ENCODE measurements around the gene CROCC2.

CROCC2 gene

DNA sequence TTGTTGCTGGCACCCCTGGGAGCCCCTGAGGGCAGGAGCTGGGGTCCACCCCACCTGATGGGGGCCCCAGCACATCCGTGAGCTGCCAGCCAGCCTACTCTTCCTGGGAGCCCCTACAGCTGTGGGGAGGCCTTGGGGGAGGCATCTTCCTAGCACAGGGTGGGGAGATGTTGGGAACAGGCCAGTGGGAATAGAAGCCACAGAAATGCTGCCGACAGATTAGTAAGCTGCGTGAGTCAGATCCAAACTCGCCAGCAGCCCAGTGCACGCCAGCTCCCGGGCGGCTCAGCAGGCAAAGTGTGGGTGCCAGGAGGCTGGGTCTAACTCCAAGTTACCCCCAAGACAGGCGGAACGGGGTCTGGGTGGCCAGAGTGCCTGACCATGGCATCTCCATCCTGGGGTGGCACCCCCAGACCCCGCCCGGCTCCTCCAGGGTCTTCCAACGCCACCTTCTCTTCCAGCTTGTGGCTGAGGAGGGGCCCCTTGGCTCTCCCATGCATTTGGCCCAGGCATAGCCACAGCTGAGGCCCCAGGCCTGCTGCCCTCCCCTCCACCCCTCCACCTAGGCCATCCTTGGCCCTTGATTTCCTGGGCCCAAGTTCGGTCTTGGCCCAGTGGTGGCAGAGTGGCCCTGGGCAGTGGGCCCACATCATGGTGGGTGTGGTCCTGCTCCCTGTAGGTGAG, 15.3 kb downstream of the CROCC2 start:
- DNase-seq (ENCODE audit: low read depth in 2 of 2): no peak

DNA sequence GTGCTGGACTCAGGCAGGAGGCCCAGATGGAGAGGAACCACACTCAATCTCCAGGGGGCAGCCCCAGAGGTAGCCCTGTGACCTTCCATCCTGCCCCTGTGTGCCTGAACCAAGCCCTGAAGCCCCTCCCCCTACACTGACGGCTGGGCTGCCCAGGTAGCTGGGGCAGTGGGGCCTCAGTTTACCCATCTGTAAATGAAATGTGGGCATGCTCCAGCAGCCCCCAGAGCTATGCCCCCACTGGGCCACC, 15.8 kb downstream of the CROCC2 start:
- DNase-seq (ENCODE audit: low read depth in 2 of 2): no peak

DNA sequence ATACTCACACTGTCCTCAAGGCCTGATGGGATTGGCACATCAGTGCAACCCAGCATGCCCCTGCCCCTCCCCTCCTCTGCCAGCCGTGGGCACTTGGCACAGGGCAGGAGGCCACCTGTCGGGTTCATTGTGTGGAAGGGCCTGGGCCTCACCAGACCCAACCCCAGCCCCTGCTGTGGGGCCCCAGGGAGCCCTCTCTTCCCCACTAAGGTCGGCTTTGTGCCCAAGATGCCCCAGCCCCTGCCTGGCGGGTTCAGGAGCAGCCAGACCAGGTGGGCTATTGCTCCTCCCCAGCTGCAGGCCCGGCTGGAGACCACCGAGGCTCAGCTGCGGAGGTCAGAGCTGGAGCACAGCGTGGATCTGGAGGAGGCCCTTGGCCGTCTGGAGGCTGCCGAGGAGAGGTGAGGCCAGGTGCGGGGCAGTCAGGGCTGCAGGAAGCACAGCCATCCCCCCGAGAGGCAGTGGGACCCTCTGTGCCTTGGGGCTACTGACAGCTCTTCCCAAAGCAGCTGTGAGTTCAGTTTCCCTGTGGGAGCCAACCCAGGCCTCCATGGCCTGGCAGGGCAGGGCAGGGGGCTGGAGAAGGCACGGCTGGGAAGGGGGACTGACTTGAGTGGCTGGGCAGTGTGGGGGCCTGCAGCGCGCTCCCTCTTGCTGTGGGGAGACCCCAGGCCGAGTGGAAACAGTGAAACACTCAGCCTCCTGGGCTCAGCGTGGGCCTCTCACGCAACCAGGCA, 16.3 kb downstream of the CROCC2 start:
- DNase-seq (ENCODE audit: low read depth in 2 of 2): no peak

DNA sequence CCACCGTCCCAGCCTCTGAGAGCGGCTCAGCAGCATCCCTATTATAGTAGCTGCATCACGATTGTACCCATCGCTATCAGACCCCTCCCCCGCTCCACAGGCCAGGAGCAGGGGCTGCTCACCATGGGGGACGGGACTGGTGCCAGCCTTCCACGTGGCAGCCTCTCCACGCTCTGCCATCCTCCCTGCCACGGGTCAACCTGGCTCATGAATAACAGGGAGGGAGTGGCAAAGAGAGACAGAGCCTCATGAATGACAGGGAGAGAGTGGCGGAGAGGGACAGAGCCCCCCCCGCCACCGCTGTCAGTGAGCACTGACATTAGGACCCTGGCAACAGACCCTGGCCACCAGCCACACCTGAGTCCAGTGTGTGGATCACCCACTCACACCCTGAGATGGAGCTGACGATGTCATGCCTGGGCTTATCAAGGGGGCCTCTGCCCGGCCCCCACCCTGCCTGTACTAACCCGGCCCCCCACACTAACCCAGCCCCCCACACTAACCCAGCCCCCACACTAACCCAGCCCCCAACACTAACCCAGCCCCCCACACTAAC, 16.9 kb downstream of the CROCC2 start:
- DNase-seq (ENCODE audit: low read depth in 2 of 2): no peak

DNA sequence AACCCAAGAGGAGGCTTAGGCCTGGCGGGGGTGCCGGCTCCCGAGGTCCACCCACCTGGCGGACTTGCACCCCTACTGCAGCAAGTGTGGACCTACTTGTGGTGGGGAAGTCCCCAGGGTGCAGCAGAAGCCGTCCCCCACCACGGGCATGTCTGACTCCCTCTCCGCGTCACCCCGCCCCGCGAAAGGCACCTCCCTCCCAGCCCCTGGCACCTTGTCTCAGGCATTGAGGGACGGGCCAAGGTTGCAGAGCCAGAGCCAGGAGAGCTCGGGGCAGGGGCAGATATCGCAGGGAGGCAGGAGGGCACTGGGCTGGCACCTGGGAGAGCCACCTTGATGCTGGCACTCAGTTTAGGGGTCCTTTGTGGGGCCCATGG, 19.0 kb downstream of the CROCC2 start:
- no peak for DNase-seq (ENCODE audit: low read depth in 2 of 2)

DNA sequence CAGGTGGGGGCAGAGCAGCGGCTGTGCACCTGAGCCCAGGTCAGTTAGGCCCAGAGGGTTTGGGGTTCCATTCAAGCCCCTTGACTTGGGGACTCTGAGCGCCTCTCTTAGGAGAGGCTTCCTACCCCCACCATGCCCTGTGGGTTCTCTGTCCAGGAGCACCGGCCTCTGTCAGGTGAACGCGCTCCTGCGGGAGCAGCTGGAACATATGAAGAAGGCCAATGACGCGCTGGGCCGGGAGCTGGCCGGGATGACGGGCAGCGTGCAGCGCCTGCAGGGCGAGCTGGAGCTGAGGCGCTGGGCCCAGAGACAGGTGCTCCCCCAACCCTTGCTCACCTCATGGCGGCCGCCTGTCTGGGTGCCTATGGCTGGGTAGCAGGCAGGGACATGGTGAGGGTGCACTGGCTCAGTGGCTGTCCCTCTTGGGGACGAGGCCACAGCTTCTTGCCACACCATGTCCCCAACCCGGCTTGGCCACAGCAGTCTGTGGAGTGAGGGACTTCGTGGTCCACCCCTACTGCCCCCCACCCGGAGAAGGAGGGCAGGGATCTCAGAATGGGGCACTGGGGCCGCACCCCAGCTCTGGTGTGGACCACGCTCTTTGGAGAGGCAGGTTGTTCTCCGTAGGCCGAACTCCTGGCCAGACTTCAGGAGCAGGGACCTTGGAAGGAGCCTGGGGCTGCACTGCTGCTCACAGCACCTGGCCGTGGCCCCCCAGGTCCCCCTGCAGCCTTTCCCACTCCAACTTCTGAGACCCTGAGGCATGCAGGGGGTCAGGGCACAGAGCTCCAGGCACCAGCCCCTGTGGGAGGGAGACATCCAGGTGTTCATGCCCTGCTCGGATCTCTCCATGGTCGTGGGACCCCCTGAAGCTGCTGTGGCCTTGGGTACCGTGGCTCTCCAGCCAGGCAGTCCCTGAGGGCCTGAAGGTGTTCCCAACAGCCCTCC, 19.7 kb downstream of the CROCC2 start:
- DNase-seq (ENCODE audit: low read depth in 2 of 2): no peak

DNA sequence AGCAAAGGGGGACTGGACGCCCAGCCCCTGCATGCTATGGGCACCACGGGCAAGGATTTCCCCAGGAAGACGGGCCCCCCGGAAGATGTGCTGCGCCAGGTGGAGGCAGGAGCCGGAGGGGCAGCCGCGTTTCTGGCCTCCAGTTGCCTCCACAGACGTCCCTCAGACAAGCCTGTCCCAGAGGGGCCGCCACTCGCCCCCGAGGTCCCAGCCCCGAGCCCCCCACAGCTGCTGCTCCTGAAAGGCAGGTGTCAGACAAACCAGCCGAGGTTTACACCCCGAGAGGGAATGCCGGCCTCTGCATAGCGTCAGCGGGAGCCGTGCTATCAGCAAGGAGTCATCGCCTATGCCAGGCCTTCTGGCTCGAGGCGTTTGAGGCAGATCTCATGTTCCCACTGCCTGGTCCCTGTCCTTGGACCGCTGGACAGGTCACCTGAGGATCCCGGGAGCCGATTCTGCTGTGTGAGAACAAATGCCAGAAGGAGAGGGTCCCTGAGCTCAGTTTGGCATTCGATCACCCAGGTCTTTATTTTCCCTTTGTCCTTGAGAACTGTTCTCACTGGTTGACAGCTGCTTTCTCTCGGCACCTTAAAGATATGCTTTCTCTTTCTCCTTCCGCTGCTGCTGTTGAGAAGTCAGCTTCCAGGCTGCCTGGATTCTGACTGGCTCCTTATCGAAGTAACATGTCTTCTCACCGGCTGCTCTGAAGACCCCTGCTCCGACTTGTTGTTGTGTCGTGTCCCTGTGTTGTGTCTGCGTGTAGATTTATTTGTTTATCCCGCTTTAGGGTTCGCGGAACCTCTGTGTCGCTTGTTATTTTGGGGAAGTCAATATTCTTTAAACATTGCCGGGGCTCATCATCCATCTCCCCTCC, 20.6 kb downstream of the CROCC2 start:
- no peak for DNase-seq (ENCODE audit: low read depth in 2 of 2)

DNA sequence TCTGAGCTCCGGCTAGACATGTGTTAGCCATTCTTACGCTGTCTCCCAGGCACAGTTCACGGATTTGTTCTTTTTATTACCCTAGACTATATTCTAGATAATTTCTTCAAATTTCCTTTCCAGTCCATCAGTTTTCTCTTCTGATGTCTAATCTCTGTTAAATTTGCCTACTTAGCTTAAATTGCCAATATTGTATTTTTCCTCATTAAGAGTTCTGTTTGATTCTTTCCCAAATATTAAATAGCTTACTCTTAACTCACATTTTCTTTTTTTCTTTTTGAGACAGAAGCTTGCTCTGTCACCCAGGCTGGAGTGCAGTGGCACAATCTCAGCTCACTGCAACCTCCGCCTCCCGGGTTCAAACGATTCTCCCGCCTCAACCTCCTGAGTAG, 21.2 kb downstream of the CROCC2 start:
- no peak for DNase-seq (ENCODE audit: low read depth in 2 of 2)

DNA sequence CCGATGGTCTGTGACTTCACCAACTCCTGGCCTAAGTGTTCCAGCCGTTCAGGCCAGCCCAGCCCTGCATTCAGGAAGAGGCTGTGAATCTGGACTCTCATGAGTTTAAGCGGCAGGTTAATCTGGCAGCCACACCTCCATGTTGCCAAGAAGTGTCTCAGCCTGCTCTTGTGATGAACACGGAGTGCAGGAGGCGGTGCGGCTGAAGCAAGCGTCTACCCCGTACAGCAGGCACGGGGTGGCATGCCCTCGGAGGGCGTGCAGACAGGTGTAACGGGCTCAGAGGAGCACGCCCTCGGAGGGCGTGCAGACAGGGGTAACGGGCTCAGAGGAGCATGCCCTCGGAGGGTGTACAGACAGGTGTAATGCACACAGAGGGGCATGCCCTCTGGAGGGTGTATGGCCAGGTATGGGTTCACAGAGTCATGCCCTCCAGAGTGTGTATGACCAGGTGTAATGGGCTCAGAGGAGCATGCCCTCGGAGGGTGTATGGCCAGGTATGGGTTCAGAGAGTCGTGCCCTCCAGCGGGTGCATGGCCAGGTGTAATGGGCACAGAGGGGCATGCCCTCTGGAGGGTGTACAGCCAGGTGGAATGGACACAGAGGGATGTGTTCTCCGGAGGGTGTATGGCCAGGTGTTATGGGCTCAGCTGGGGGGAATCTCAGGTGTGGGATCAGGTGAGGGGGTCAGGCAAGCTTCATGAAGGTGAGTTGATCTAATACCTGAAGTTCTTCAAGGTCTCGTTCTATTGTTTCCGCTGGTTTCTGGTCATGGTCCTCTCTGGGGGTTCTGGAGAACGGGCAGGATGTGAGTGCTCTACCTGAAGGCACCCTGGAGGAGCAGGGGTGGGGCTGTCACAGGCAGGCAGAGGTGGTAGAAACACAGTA, 22.6 kb downstream of the CROCC2 start:
- DNase-seq (ENCODE audit: low read depth in 2 of 2): no peak

DNA sequence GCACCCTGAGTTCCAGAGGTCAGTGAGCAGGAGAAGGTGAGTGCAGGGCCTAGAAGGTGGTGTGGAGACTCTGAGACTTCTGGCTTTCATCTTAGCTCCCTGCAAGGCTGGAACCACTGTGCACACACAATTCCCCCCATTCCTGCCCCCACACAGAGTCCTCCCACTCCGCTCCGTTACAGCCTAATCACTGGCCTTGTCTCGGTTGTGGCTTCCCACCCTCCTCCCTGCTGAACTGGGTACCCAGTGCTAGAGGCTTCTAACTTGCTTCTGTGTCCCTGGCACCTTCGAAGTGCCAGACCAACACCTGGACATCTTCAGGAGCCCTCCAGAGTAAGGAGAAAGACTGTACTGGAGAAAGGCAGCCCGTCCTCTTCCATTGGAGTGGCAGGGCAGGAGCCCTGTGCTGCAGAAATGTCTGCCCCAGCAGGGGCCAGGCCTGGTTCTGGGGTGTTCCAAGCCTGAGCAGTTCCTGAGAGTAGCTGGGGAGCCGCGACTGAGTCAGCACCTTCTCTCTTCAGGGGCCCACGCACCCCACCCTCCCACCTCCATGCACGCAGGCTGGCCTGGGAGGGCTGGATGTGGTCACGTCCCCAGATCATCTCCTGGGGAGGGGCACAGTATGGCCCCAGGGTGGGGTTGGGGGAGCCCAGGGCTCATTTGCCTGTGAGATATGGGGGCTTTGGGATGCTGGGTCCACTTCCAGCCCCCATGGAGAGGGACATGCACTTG, 23.4 kb downstream of the CROCC2 start:
- no peak for DNase-seq (ENCODE audit: low read depth in 2 of 2)

DNA sequence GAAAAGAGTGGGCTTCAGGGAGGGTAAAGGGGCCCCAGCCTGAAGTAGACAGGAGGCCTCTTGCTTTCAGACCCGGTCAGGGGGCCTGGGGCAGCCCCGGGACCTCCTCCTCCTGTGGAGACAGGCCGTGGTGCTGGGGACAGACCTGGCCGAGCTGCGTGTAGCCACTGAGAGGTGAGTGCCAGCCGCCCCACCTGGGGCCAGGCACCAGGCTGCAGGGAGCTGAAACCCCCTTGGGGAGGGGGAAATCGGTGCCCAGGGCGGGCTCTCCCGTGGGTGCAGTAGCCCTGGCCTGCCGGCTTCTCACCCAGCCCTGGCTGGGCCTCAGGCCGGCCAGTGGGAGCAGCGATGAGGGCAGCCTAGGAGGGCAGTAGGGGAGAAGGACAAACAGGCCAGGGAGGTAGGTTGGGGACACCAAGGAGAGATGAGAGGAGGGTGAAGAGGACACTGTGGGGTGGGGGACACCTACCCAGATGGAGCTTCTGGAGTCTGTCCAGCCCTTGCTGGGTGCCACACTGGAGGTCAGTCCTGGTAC, 24.0 kb downstream of the CROCC2 start:
- no peak for DNase-seq (ENCODE audit: low read depth in 2 of 2)

DNA sequence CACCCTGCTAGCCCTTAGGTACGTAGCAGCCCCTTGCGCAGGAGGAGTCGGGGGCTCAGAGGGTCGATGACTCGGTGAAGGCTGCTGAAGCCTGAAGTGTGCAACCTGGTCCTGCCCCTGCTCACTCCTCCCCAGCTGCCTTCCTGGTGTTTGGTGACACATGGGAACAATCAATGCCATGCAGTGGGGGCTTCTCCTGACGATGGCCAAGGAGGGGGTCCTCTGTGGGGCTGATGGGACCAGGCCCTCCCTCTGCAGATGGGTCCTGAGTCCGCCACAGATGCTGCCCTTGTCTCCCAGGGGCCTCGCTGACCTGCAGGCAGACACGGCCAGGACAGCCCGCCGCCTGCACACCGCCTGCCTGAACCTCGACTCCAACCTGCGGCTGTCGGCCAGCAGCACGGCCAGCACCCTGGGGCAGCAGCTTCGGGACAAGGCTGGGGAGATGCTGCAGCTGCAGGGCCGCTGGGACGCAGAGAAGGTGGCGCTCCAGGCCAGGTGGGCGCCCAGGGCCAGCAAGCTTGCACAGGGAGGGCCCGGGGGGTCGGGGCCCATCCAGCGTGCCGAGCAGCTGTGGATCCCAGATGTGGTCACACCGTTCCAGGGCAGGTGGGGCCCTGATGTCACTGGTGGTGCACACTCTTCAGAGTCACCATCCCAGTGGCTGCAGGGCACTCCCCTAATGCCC, 24.6 kb downstream of the CROCC2 start:
- DNase-seq (ENCODE audit: low read depth in 2 of 2): no peak

DNA sequence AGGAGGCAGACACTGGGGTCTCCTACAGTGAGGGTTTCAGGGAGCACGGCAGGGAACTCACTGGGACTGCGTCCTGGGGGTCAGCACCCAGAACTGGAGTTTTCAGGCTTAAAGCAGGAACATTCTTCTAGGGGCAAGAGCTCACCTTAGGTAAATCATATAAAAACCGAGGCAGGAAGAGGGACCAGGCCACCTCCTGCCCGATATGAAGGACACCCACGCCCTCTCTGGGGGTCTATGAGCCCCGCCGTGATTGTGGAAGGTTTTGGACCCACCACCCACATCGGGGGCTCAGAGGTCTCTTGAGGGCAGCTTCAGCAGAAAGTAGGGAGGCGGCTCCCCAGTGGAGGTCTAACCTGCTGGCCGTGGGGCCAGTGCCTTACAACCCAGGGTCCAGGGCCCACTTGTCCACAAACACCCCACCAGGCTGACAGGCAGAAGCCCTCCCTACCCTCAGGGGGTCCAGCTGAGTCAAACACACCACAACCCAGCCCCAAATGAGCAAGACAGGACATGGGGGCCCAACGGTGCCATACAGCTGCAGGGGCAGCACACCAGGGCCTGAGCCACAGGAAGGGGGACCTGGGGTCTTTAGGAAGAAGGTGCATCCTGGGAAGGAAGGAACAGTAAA, 25.3 kb downstream of the CROCC2 start:
- no peak for DNase-seq (ENCODE audit: low read depth in 2 of 2)

DNA sequence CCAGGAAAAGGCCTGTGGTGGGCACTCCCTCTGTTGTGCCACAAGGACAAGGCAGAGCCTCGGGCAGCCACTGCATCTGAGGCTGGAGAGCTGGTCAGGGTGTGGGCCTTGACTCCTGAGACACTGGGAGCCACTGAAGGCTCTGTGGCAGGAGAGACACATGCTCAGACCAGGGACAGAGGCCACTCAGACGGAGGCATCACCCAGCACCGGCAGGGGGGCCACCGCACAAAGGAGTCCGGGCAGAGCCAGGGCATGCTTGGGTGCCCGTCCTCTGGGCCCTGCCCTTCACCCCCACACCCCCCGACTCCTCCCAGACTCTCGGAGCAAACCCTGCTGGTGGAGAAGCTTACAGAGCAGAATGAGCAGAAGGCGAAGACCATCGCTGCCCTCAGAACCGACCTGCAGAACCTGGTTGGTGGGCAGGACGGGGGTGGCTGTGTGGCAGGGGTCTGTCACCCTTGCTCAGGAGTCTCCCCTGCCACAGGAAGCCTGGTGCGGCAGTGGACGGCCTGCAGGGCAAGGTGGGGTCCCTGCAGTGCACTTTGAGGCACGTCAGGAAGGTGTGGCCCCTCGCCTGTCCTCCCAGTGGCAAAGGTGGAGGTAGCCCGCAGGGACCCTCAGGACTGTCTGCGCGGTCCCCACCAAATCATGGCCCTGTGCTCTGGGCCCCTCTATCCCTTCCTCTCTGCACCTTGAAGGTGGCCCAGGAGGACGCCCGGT, 26.0 kb downstream of the CROCC2 start:
- no peak for DNase-seq (ENCODE audit: low read depth in 2 of 2)

DNA sequence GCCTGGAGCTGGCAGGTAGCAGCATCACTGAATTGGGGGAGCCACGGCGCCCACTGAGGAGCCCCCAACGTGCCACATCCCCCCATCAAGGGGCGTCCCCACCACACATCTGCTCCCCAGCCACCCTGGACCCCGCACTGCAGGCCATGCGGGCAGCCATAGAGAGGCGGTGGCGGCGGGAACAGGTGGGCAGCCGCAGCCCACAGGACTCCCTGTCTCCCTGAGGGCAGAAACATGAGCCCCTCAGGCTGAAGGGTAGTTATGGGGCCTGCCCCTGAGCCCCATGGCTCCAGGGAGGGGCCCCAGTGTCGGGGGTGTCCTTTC, 26.6 kb downstream of the CROCC2 start:
- DNase-seq (ENCODE audit: low read depth in 2 of 2): no peak

DNA sequence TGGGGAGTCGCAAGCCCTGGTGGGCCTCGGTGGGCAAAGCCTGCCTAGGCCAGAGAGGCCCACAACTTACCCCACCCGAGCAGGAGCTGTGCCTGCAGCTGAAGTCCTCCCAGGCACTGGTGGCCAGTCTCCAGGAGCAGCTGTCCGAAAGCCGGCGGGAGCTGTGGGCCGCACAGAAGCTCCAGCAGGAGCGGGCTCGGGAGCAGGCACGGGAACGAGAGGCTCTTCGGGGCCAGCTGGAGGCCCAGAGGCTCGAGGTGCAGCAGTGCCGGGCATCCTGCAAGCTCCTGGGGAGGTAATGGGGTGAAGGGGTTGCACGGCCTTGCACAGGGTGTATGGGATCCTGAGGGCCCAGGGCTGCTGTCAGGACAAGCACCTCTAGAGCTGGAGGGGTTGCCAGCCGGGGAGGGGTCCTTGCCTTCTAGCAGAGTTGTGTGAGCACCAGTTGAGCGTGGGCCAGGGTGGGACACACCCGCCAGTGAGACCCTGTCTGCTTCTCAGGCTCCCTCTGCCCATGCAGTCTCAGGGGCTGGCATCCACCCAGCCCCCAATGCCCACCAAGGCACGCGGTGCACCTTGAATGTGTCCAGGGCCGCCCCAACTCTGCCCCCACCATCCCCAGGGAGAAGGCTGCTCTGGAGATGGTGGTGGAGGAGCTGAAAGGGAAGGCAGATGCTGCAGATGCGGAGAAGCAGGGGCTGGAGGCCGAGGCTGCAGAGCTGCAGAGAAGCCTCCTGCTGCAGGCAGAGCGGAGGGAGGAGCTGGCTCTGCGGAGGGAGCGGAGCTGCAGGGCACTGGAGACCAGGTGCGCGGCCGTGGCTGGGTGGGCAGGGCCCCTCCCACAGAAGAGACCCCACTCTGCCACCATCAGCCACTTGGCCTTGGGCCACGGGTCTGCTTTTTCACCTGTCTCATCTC, 27.2 kb downstream of the CROCC2 start:
- no peak for DNase-seq (ENCODE audit: low read depth in 2 of 2)

All from stimulated activated CD4-positive, alpha-beta T cell treated with anti-CD3 and anti-CD28 coated beads, Interleukin-15, amount 100 ng/mL, for 48 hours (primary cell).